ENCODE results near the gene PRRX2.

Gene PRRX2

GRCh38 chr9:129669141-129669718 is 3.8 kb downstream of the PRRX2 start:
- H3K4me3 ChIP-seq (ENCODE audit: low read length in 2 of 2), result no peak overlapping the region

DNA sequence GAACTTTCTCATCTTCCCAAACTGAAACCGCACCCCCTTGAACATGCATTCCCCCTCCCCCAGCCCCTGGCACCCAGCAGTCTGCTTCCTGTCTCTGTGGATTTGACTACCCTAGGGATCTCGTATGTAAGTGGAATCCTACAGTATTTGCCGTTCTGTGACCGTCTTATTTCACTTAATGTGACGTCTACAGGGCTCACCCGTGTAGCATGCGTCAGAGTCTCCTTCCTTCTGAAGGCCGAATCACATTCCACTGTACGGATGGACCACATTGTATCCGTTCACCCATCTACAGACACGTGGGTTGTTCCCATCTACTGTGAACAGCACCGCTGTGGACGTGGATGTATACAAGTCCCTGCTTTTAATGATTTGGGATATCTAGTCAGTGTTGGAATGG is 4.5 kb downstream of the PRRX2 start:
- Histone ChIP-seq H3K36me3 (ENCODE audit: control insufficient read depth in 2 of 2, insufficient read depth in 2 of 2, low read length in 2 of 2) (no peaks in the 10 kb centered on the region), H3K4me1 (ENCODE audit: control insufficient read depth, insufficient read depth, low read length) (peaks cover 5% of the 10 kb centered on the region), H3K9ac (ENCODE audit: low read length in 2 of 2) (no peak overlapping the region), H3K27me3 (ENCODE audit: control insufficient read depth in 1 of 2, insufficient read depth in 2 of 2, low read length in 2 of 2) (peaks cover 6 to 20% of the 10 kb centered on the region in 2 donors), H3K9me3 (ENCODE audit: control insufficient read depth in 2 of 2, low read length in 2 of 2) (no peaks in the 10 kb centered on the region), H3K27ac (ENCODE audit: low read length) (no peak overlapping the region), H3K4me3 (ENCODE audit: low read length in 2 of 2) (no peak overlapping the region)

More at GRCh38 chr9:129669141-129669718, 3.8 kb downstream of the PRRX2 start:
- no peak overlapping the region for H3K27ac ChIP-seq (ENCODE audit: low read length)
- no peak overlapping the region for H3K9ac ChIP-seq (ENCODE audit: low read length in 2 of 2)
- peaks cover 5% of the 10 kb centered on the region for H3K4me1 ChIP-seq (ENCODE audit: control insufficient read depth, insufficient read depth, low read length)
- peaks cover 5 to 20% of the 10 kb centered on the region in 2 donors for H3K27me3 ChIP-seq (ENCODE audit: control insufficient read depth in 1 of 2, insufficient read depth in 2 of 2, low read length in 2 of 2)
- no peaks in the 10 kb centered on the region for H3K9me3 ChIP-seq (ENCODE audit: control insufficient read depth in 2 of 2, low read length in 2 of 2)
- H3K36me3 ChIP-seq (ENCODE audit: control insufficient read depth in 2 of 2, insufficient read depth in 2 of 2, low read length in 2 of 2), result no peaks in the 10 kb centered on the region

- Histone ChIP-seq H3K9me3 (ENCODE audit: control insufficient read depth in 2 of 2, low read length in 2 of 2) (no peaks in the 10 kb centered on the region), H3K9ac (ENCODE audit: low read length in 2 of 2) (no peak overlapping the region), H3K36me3 (ENCODE audit: control insufficient read depth in 2 of 2, insufficient read depth in 2 of 2, low read length in 2 of 2) (no peaks in the 10 kb centered on the region), H3K27ac (ENCODE audit: low read length) (no peak overlapping the region), H3K4me1 (ENCODE audit: control insufficient read depth, insufficient read depth, low read length) (peaks cover 5% of the 10 kb centered on the region), H3K4me3 (ENCODE audit: low read length in 2 of 2) (no peak overlapping the region), H3K27me3 (ENCODE audit: control insufficient read depth in 1 of 2, insufficient read depth in 2 of 2, low read length in 2 of 2) (peaks cover 6 to 23% of the 10 kb centered on the region in 2 donors)
Observed at GRCh38 chr9:129671065-129671464, 5.6 kb downstream of the PRRX2 start.

- Histone ChIP-seq H3K27ac (ENCODE audit: low read length) (no peak overlapping the region), H3K9ac (ENCODE audit: low read length in 2 of 2) (no peak overlapping the region), H3K36me3 (ENCODE audit: control insufficient read depth in 2 of 2, insufficient read depth in 2 of 2, low read length in 2 of 2) (no peaks in the 10 kb centered on the region), H3K27me3 (ENCODE audit: control insufficient read depth in 1 of 2, insufficient read depth in 2 of 2, low read length in 2 of 2) (peaks cover 10 to 23% of the 10 kb centered on the region in 2 donors), H3K4me3 (ENCODE audit: low read length in 2 of 2) (no peak overlapping the region), H3K9me3 (ENCODE audit: control insufficient read depth in 2 of 2, low read length in 2 of 2) (no peaks in the 10 kb centered on the region), H3K4me1 (ENCODE audit: control insufficient read depth, insufficient read depth, low read length) (peaks cover 2% of the 10 kb centered on the region)
Observed at GRCh38 chr9:129671519-129671918, 6.1 kb downstream of the PRRX2 start.

GRCh38 chr9:129672702-129673101 is 7.3 kb downstream of the PRRX2 start:
- Histone ChIP-seq H3K4me1 (ENCODE audit: control insufficient read depth, insufficient read depth, low read length) (no peaks in the 10 kb centered on the region), H3K27ac (ENCODE audit: low read length) (no peak overlapping the region), H3K9ac (ENCODE audit: low read length in 2 of 2) (no peak overlapping the region), H3K4me3 (ENCODE audit: low read length in 2 of 2) (no peak overlapping the region), H3K9me3 (ENCODE audit: control insufficient read depth in 2 of 2, low read length in 2 of 2) (no peaks in the 10 kb centered on the region), H3K36me3 (ENCODE audit: control insufficient read depth in 2 of 2, insufficient read depth in 2 of 2, low read length in 2 of 2) (no peaks in the 10 kb centered on the region), H3K27me3 (ENCODE audit: control insufficient read depth in 1 of 2, insufficient read depth in 2 of 2, low read length in 2 of 2) (peaks cover 8 to 22% of the 10 kb centered on the region in 2 donors)

- Histone ChIP-seq H3K9ac (ENCODE audit: low read length in 2 of 2) (no peak overlapping the region), H3K27ac (ENCODE audit: low read length) (no peak overlapping the region), H3K36me3 (ENCODE audit: control insufficient read depth in 2 of 2, insufficient read depth in 2 of 2, low read length in 2 of 2) (no peaks in the 10 kb centered on the region), H3K27me3 (ENCODE audit: control insufficient read depth in 1 of 2, insufficient read depth in 2 of 2, low read length in 2 of 2) (peaks cover 8 to 20% of the 10 kb centered on the region in 2 donors), H3K4me1 (ENCODE audit: control insufficient read depth, insufficient read depth, low read length) (no peaks in the 10 kb centered on the region), H3K9me3 (ENCODE audit: control insufficient read depth in 2 of 2, low read length in 2 of 2) (no peaks in the 10 kb centered on the region), H3K4me3 (ENCODE audit: low read length in 2 of 2) (no peak overlapping the region)
Observed at GRCh38 chr9:129673602-129674001, 8.2 kb downstream of the PRRX2 start.

DNA sequence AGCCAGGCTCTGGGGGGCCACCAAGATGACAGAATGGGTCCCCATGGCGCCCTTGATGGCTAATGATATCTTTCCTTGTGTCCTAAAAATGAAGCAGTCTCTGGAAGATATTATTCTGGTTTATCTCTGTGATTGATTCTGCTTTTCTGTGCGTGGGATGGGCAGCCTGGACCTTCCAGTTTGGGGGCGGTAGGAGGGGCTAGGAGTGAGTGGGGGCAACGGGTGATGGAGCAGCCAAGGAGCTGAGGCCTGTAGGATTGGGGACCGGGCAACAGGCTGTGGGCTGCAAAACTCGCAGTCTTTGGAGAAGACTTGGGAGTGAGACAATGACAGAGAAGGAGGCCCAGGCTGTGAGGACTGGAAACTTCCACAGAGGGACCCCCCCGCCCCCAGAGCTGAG is 8.8 kb downstream of the PRRX2 start:
- Histone ChIP-seq H3K4me1 (ENCODE audit: control insufficient read depth, insufficient read depth, low read length) (no peaks in the 10 kb centered on the region), H3K36me3 (ENCODE audit: control insufficient read depth in 2 of 2, insufficient read depth in 2 of 2, low read length in 2 of 2) (no peaks in the 10 kb centered on the region), H3K9ac (ENCODE audit: low read length in 2 of 2) (no peak overlapping the region), H3K4me3 (ENCODE audit: low read length in 2 of 2) (no peak overlapping the region), H3K27me3 (ENCODE audit: control insufficient read depth in 1 of 2, insufficient read depth in 2 of 2, low read length in 2 of 2) (peaks cover 8 to 20% of the 10 kb centered on the region in 2 donors), H3K9me3 (ENCODE audit: control insufficient read depth in 2 of 2, low read length in 2 of 2) (no peaks in the 10 kb centered on the region), H3K27ac (ENCODE audit: low read length) (no peak overlapping the region)

GRCh38 chr9:129675620-129676019 is 10.2 kb downstream of the PRRX2 start:
- Histone ChIP-seq H3K27ac (ENCODE audit: low read length) (no peak overlapping the region), H3K36me3 (ENCODE audit: control insufficient read depth in 2 of 2, insufficient read depth in 2 of 2, low read length in 2 of 2) (no peaks in the 10 kb centered on the region), H3K4me1 (ENCODE audit: control insufficient read depth, insufficient read depth, low read length) (no peaks in the 10 kb centered on the region), H3K9me3 (ENCODE audit: control insufficient read depth in 2 of 2, low read length in 2 of 2) (no peaks in the 10 kb centered on the region), H3K4me3 (ENCODE audit: low read length in 2 of 2) (no peak overlapping the region), H3K9ac (ENCODE audit: low read length in 2 of 2) (no peak overlapping the region), H3K27me3 (ENCODE audit: control insufficient read depth in 1 of 2, insufficient read depth in 2 of 2, low read length in 2 of 2) (peaks cover 10 to 20% of the 10 kb centered on the region in 2 donors)

- H3K36me3 ChIP-seq (ENCODE audit: control insufficient read depth in 2 of 2, insufficient read depth in 2 of 2, low read length in 2 of 2), result no peaks in the 10 kb centered on the region
- no peak overlapping the region for H3K9ac ChIP-seq (ENCODE audit: low read length in 2 of 2)
- H3K9me3 ChIP-seq (ENCODE audit: control insufficient read depth in 2 of 2, low read length in 2 of 2), result no peaks in the 10 kb centered on the region
- no peak overlapping the region for H3K27ac ChIP-seq (ENCODE audit: low read length)
- no peak overlapping the region for H3K4me3 ChIP-seq (ENCODE audit: low read length in 2 of 2)
- no peaks in the 10 kb centered on the region for H3K4me1 ChIP-seq (ENCODE audit: control insufficient read depth, insufficient read depth, low read length)
- peaks cover 10 to 20% of the 10 kb centered on the region in 2 donors for H3K27me3 ChIP-seq (ENCODE audit: control insufficient read depth in 1 of 2, insufficient read depth in 2 of 2, low read length in 2 of 2)
Observed at GRCh38 chr9:129676287-129676686, 10.8 kb downstream of the PRRX2 start.

GRCh38 chr9:129676975-129677374 is 11.5 kb downstream of the PRRX2 start:
- H3K27ac ChIP-seq (ENCODE audit: low read length), result no peak overlapping the region
- no peaks in the 10 kb centered on the region for H3K36me3 ChIP-seq (ENCODE audit: control insufficient read depth in 2 of 2, insufficient read depth in 2 of 2, low read length in 2 of 2)
- no peak overlapping the region for H3K4me3 ChIP-seq (ENCODE audit: low read length in 2 of 2)
- no peaks in the 10 kb centered on the region for H3K9me3 ChIP-seq (ENCODE audit: control insufficient read depth in 2 of 2, low read length in 2 of 2)
- no peaks in the 10 kb centered on the region for H3K4me1 ChIP-seq (ENCODE audit: control insufficient read depth, insufficient read depth, low read length)
- H3K9ac ChIP-seq (ENCODE audit: low read length in 2 of 2), result no peak overlapping the region
- peaks cover 11 to 20% of the 10 kb centered on the region in 2 donors for H3K27me3 ChIP-seq (ENCODE audit: control insufficient read depth in 1 of 2, insufficient read depth in 2 of 2, low read length in 2 of 2)

DNA sequence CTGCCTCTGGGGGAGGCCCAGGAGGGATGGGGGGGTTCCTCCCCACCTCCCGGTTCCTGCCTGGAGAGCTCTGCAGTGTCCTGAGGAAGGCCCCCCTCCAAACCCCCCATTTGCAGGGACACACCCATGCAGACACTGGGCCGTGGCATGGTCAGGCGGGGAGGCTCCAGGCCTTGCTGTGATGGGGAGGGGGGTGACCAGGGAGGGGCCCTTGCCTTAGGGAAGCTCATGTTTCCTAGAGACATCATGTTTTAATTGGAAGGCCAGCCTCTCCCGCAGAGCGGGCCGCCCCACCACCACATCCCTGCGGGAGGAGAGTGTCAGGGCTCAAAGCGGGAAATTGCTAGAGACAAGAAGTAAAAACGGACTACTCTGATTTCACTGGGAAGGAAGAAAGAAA is 12.0 kb downstream of the PRRX2 start:
- H3K4me3 ChIP-seq (ENCODE audit: low read length in 2 of 2), result no peak overlapping the region
- no peaks in the 10 kb centered on the region for H3K9me3 ChIP-seq (ENCODE audit: control insufficient read depth in 2 of 2, low read length in 2 of 2)
- H3K27ac ChIP-seq (ENCODE audit: low read length), result no peak overlapping the region
- H3K9ac ChIP-seq (ENCODE audit: low read length in 2 of 2), result no peak overlapping the region
- H3K4me1 ChIP-seq (ENCODE audit: control insufficient read depth, insufficient read depth, low read length), result no peaks in the 10 kb centered on the region
- peaks cover 12 to 20% of the 10 kb centered on the region in 2 donors for H3K27me3 ChIP-seq (ENCODE audit: control insufficient read depth in 1 of 2, insufficient read depth in 2 of 2, low read length in 2 of 2)
- H3K36me3 ChIP-seq (ENCODE audit: control insufficient read depth in 2 of 2, insufficient read depth in 2 of 2, low read length in 2 of 2), result no peaks in the 10 kb centered on the region

Data from stomach smooth muscle (tissue), 2 donors.